Skeletal muscle satellite cell (primary cell): ENCODE measurements around the gene C1orf159.
"Not testable (repeated sequence)": the region's sequence is repeated elsewhere in the genome, so short reads cannot be mapped to it uniquely, and the experiment has no call there.

Experiments
- H3K27me3 ChIP-seq: 2 replicates; pipeline ENCODE4 v1.7.0; 2013; ENCODE audit warnings: low read length; ENCODE audit not compliant: control insufficient read depth, insufficient read depth
- H3K36me3 ChIP-seq: 2 replicates; pipeline ENCODE4 v1.7.0; 2013; ENCODE audit warnings: mild to moderate bottlenecking, control low read depth, low read length; ENCODE audit not compliant: insufficient read depth
- H3K4me1 ChIP-seq: 2 replicates; pipeline ENCODE4 v1.7.0; 2013; ENCODE audit warnings: low read length; ENCODE audit not compliant: control insufficient read depth, insufficient read depth
- H3K4me2 ChIP-seq: 2 replicates; pipeline ENCODE4 v1.7.0; 2013; ENCODE audit warnings: mild to moderate bottlenecking, low read length
- H3K4me3 ChIP-seq: 2 replicates; pipeline ENCODE4 v1.7.0; 2013; ENCODE audit warnings: low read length
- H3K9ac ChIP-seq: 2 replicates; pipeline ENCODE4 v1.7.0; 2013; ENCODE audit warnings: mild to moderate bottlenecking, low read depth, low read length, moderate library complexity
- H3K9me3 ChIP-seq: replicated peaks from 2 replicates; pipeline ENCODE4 v1.7.0; 2013; ENCODE audit warnings: mild to moderate bottlenecking, control low read depth, low read length

C1orf159 gene

DNA sequence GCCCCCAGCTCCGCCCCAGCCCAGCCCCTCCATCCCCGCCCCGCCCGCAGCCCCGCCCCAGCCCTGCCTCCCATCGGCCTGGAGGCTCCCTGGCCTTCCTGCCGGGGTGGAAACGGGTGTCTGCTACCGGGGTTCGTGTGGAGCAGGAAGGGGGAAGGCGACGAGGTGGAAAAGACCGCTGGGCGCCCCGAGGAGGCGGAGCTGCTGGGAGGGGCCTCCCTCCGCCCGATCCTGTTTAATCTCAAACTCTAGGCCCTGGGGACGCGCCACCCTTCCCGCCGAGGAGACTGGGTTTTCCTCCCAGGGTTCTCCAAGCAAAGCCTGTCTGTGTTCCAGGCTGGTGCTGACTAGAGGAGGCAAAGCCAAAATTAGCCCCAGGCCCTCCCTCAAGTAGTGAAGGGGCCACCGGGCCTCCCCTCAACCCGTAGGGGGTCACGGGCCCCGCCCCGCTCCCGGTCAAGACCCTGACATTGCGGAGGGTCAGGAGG lies 41.6 kb upstream of the C1orf159 start:
- H3K27me3 ChIP-seq = no peaks in the 10 kb centered on the region
- H3K9me3 ChIP-seq = no peaks in the 10 kb centered on the region
- peak overlapping the region; percentile 75 for H3K4me3 ChIP-seq

DNA sequence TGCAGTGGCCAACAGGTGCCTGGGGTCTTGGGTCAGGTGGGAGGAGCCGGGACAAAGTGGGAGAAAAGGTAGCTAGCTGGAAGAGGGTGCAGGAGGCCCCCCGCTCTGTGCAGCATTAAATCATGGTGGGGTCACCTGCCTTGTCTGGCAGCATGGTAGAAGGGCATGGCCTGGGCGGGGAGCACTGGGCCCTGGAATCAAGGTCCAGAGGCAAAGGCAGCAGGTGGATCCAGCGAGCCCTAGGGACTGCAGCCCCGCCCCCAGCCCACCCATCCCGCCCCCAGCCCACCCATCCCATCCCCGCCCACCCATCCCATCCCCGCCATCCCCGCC lies 41.1 kb upstream of the C1orf159 start:
- Histone ChIP-seq H3K36me3 (no peaks in the 10 kb centered on the region), H3K4me1 (peaks cover 14% of the 10 kb centered on the region), H3K4me2 (no peak overlapping the region), H3K27me3 (no peaks in the 10 kb centered on the region), H3K9me3 (no peaks in the 10 kb centered on the region), H3K9ac (no peak overlapping the region), H3K4me3 (no peak overlapping the region)

More for the DNA sequence above, 41.6 kb upstream of the C1orf159 start:
- no peaks in the 10 kb centered on the region for H3K36me3 ChIP-seq
- H3K9ac ChIP-seq = peak overlapping the region; percentile 96
- H3K4me1 ChIP-seq = peaks cover 14% of the 10 kb centered on the region
- H3K4me2 ChIP-seq = peak overlapping the region; percentile 99

DNA sequence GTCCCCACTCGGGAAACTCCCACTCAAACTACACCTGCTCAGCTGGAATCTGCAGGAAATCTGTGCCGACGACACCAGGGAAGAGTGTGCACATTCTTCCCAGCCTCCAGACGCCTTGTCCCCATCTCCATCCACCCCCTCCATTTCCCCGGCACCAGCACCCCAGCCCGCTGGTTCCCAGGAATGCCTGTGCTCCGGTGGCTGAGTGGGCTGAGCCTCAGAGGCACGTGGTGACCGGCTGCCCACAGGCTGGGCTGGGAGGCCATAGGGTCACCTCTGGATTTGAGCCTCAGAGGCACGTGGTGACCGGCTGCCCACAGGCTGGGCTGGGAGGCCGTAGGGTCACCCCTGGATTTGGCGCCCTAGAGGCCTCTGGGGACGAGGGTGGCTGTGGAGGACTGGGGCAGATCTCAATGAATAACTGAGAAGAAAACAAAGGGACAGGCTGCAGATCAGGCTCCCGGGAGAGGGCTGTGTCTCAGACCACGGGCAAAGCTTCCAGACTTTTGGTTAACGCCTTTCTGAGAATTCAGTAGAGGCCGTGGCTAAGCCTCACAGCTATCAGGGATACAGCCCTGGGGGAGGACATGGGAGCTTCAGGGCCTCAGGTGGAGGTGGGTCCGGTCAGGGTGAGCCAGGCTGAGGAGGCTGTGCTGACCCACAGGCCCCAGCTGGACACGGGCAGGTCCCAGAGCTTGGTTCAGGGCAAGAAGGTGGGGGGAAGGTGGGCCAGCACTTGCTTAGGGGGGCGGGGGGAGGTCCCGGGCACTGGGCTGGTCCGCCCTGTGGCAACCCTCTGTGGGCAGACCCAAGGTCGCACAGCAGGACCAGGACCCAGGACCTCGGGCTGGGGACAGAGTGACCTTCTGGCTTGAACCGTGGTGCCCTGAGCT lies 40.5 kb upstream of the C1orf159 start:
- H3K4me3 ChIP-seq = no peak overlapping the region
- H3K4me2 ChIP-seq = no peak overlapping the region
- no peaks in the 10 kb centered on the region for H3K36me3 ChIP-seq
- H3K27me3 ChIP-seq = no peaks in the 10 kb centered on the region
- H3K9ac ChIP-seq = no peak overlapping the region
- peaks cover 14% of the 10 kb centered on the region for H3K4me1 ChIP-seq
- H3K9me3 ChIP-seq = no peaks in the 10 kb centered on the region

DNA sequence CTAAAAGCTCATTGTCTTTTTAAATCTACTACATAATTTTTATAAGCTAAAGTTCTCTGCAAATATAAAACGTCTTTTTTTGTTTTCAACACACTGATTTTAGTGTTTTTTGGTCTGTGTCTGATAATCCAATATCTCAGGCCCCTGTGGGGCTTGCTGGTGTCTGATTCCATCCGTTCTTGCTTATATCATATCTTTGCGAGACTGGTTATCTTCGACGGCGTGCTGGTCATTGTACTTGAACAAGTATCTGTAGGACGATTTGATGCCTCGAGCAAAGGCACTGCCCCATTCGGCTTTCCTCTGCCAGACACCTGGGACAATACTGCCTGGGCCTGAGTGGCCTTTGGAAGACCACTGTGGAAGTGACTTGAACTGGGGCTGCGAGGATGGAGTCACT lies 39.4 kb upstream of the C1orf159 start:
- Histone ChIP-seq H3K4me3 (no peak overlapping the region), H3K9ac (no peak overlapping the region), H3K9me3 (no peaks in the 10 kb centered on the region), H3K36me3 (no peaks in the 10 kb centered on the region), H3K4me2 (no peak overlapping the region), H3K27me3 (no peaks in the 10 kb centered on the region), H3K4me1 (peaks cover 14% of the 10 kb centered on the region)

DNA sequence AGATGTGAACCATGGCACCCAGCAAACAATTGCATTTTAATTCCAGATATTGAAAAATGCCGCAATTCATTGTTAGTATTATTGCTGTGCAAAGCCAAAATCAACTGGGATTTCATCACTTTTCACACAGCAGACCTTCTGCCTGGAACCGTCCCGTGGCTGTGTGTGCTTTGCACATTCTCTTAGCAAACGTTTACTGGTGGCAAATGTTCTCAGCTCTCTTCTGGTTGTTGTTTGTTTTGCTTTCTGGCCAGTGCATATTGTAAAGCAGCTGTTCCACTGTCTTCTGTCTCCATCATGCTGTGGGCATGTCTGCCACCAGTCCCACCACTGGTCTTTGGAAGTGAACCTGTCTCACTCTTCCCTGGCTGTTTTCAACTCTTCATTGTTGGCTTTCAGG lies 38.0 kb upstream of the C1orf159 start:
- H3K9ac ChIP-seq = no peak overlapping the region
- H3K4me3 ChIP-seq = no peak overlapping the region
- peaks cover 14% of the 10 kb centered on the region for H3K4me1 ChIP-seq
- H3K36me3 ChIP-seq = no peaks in the 10 kb centered on the region
- no peaks in the 10 kb centered on the region for H3K9me3 ChIP-seq
- H3K27me3 ChIP-seq = no peaks in the 10 kb centered on the region
- no peak overlapping the region for H3K4me2 ChIP-seq

DNA sequence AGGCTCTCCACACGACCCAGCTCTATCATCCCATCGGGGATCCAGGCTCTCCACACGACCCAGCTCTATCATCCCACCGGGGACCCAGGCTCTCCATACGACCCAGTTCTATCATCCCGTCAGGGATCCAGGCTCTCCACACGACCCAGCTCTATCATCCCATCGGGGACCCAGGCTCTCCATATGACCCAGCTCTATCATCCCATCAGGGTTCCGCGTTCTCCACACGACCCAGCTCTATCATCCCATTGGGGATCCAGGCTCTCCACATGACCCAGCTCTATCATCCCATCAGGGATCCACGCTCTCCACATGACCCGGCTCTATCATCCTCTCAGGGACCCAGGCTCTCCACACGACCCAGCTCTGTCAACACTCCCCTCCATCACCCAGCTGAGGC lies 37.3 kb upstream of the C1orf159 start:
- not testable (repeated sequence) for H3K9me3 ChIP-seq, H3K4me2 ChIP-seq, H3K36me3 ChIP-seq, H3K9ac ChIP-seq, H3K27me3 ChIP-seq, H3K4me1 ChIP-seq, H3K4me3 ChIP-seq

DNA sequence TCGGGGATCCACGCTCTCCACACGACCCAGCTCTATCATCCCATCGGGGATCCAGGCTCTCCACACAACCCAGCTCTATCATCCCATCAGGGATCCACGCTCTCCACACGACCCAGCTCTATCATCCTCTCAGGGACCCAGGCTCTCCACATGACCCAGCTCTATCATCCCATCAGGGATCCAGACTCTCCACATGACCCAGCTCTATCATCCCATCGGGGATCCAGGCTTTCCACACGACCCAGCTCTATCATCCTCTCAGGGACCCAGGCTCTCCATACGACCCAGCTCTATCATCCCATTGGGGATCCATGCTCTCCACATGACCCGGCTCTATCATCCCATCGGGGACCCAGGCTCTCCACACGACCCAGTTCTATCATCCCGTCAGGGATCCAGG lies 36.5 kb upstream of the C1orf159 start:
- H3K9me3 ChIP-seq, H3K4me2 ChIP-seq, H3K36me3 ChIP-seq, H3K4me1 ChIP-seq, H3K9ac ChIP-seq, H3K27me3 ChIP-seq, H3K4me3 ChIP-seq: not testable (repeated sequence)

DNA sequence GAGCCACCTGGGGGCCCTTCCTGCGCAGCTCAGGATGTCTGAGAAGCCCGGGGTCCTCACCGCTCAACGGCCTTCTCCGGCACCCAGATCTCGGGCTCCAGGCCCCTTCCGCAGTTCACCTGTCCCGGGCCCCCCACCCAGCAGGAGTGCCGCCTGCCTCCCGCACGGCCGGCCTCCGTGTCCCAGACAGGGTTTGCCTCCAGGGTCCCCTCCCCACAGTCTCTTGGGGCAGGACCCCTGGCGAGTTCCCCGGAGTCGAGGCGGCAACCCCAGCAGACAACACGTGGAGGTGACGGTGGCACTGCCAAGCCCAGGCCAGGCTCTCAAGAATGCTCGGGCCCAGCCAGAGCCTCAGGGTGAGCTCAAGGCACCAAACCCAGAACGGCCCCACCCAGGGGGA lies 35.4 kb upstream of the C1orf159 start:
- Histone ChIP-seq H3K4me3 (no peak overlapping the region), H3K27me3 (no peaks in the 10 kb centered on the region), H3K4me2 (no peak overlapping the region), H3K4me1 (no peaks in the 10 kb centered on the region), H3K36me3 (no peaks in the 10 kb centered on the region), H3K9me3 (no peaks in the 10 kb centered on the region), H3K9ac (no peak overlapping the region)

DNA sequence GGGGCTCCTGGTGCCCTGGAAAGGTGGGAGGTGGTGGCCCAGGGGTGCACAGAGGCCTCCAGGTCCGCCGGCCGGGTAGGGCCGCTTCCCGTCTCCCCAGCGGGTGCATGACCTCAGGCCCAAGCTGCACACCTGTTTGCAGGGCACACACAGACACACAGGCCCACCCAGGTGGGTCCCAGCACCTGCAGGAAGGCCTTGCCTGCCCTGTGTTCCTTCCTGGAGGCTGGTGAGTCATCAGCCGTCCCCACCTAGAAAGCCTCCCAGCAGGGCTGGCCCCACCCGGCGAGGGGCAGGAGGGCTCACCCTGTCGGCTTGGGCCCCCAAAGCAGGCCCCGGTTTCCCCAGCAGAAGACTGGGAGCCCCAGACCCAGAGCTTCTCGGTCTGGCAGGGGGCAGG lies 34.2 kb upstream of the C1orf159 start:
- Histone ChIP-seq H3K4me3 (no peak overlapping the region), H3K9me3 (no peaks in the 10 kb centered on the region), H3K36me3 (no peaks in the 10 kb centered on the region), H3K9ac (no peak overlapping the region), H3K4me2 (no peak overlapping the region), H3K27me3 (no peaks in the 10 kb centered on the region), H3K4me1 (no peaks in the 10 kb centered on the region)

DNA sequence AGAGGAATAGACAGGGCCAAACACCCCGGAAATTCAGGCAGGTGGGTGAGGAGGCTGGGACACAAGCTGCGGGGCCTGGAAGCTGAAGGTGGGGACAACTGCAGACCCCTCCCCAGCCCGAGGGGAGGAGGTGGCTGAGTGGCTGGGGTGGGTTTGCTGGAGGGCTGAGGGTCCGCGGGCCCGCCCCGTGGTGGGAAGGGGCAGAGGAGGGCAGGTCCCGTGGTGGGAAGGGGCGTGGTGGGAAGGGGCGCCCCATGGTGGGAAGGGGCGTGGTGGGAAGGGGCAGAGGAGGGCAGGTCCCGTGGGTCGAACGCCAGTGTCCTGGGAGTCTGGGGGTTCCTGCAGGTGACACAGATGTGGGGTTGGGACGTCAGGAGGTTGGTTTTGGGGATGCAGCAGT lies 33.5 kb upstream of the C1orf159 start:
- Histone ChIP-seq H3K9me3 (no peaks in the 10 kb centered on the region), H3K4me3 (no peak overlapping the region), H3K27me3 (peaks cover 4% of the 10 kb centered on the region), H3K4me2 (no peak overlapping the region), H3K36me3 (no peaks in the 10 kb centered on the region), H3K4me1 (no peaks in the 10 kb centered on the region), H3K9ac (no peak overlapping the region)

DNA sequence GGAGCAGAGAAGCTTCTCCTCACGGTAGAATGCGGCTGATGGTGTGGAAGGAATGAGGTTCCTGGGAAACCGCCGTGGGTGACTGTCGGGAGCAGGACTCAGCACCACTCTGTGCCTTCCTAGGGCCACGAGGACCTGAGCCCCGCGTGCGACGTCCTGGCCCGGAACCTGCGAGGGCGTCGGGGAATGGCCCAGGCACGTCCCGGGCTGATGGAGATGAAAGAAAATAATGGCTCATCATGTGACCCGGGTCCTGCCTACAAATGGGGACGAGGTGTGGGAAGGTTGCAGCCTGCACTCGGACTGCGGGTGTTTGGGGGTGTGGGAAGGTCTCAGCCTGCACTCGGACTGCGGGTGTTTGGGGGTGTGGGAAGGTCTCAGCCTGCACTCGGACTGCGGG lies 32.7 kb upstream of the C1orf159 start:
- Histone ChIP-seq H3K27me3 (peaks cover 10% of the 10 kb centered on the region), H3K9me3 (no peaks in the 10 kb centered on the region)

DNA sequence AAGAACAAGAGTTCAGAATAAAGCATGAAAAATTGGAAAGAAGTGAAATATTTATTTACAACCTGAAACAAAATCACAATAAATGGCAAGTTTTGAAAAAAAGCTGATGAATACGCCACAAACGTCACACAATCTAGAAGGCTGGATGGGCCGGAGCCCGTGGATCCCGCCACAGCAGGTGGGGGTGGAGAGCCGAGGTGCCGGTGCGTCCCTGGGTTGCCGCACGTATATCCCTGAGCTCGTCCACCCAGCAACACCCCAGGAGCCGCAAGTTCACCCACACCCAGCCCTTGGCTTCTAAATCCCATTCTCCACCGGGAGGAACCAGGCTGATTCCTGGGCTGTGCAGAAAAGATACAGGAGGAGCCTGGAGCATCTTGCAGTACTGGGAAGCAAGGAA lies 32.2 kb upstream of the C1orf159 start:
- no peak overlapping the region for H3K4me2 ChIP-seq
- peaks cover 10% of the 10 kb centered on the region for H3K27me3 ChIP-seq
- no peaks in the 10 kb centered on the region for H3K36me3 ChIP-seq
- H3K9ac ChIP-seq = no peak overlapping the region
- H3K4me1 ChIP-seq = no peaks in the 10 kb centered on the region
- no peak overlapping the region for H3K4me3 ChIP-seq
- H3K9me3 ChIP-seq = no peaks in the 10 kb centered on the region

More for the DNA sequence above, 32.7 kb upstream of the C1orf159 start:
- H3K4me1 ChIP-seq = no peaks in the 10 kb centered on the region
- no peak overlapping the region for H3K4me2 ChIP-seq
- no peak overlapping the region for H3K4me3 ChIP-seq
- no peak overlapping the region for H3K9ac ChIP-seq
- H3K36me3 ChIP-seq = no peaks in the 10 kb centered on the region
